ENCODE results near the gene TANGO2.

TANGO2 gene

GRCh38 chr22:20061481-20061861 lies 40.6 kb downstream of the TANGO2 start:
- H3K36me3 ChIP-seq: peaks cover 39 to 94% (median 65%) of the 10 kb centered on the region in 3 donors
- DNase-seq: no peak
- H3K27me3 ChIP-seq: no peaks in the 10 kb centered on the region

GRCh38 chr22:20062043-20062765 lies 41.3 kb downstream of the TANGO2 start:
- H3K4me3 ChIP-seq: no peak overlapping the region
- intact Hi-C loops (cut with DNase I; ENCODE audit: low total_unique reads): no loop called here
- no peaks in the 10 kb centered on the region for H3K27me3 ChIP-seq
- no peaks in the 10 kb centered on the region for H3K9me3 ChIP-seq
- H3K27ac ChIP-seq: no peak overlapping the region
- H3K4me1 ChIP-seq: no peaks in the 10 kb centered on the region
- no peak for TF ChIP-seq CTCF (IDR thresholded peaks at IDR 0.05)
- H3K36me3 ChIP-seq: peaks cover 32 to 86% (median 57%) of the 10 kb centered on the region in 3 donors
- no peak for DNase-seq

More at GRCh38 chr22:20061481-20061861, 40.6 kb downstream of the TANGO2 start:
- no peak for TF ChIP-seq CTCF (IDR thresholded peaks at IDR 0.05)
- Histone ChIP-seq H3K27ac (no peak overlapping the region), H3K4me3 (no peak overlapping the region), H3K4me1 (no peaks in the 10 kb centered on the region), H3K9me3 (no peaks in the 10 kb centered on the region)
- intact Hi-C loops (cut with DNase I; ENCODE audit: low total_unique reads): no loop called here

GRCh38 chr22:20062766-20063083 lies 41.8 kb downstream of the TANGO2 start:
- no peak for TF ChIP-seq CTCF (IDR thresholded peaks at IDR 0.05)
- Histone ChIP-seq H3K27me3 (no peaks in the 10 kb centered on the region), H3K9me3 (no peaks in the 10 kb centered on the region), H3K4me1 (no peaks in the 10 kb centered on the region), H3K36me3 (peaks cover 28 to 81% (median 52%) of the 10 kb centered on the region in 3 donors), H3K27ac (no peak overlapping the region), H3K4me3 (no peak overlapping the region)
- intact Hi-C loops (cut with DNase I; ENCODE audit: low total_unique reads): no loop called here
- DNase-seq: no peak

- no peak overlapping the region for H3K27ac ChIP-seq
- no peaks in the 10 kb centered on the region for H3K27me3 ChIP-seq
- TF ChIP-seq CTCF (IDR thresholded peaks at IDR 0.05): no peak
- no peak for DNase-seq
- no peaks in the 10 kb centered on the region for H3K9me3 ChIP-seq
- intact Hi-C loops (cut with DNase I; ENCODE audit: low total_unique reads): no loop called here
- no peaks in the 10 kb centered on the region for H3K4me1 ChIP-seq
- no peak overlapping the region for H3K4me3 ChIP-seq
- peaks cover 28 to 73% (median 52%) of the 10 kb centered on the region in 3 donors for H3K36me3 ChIP-seq
Observed at GRCh38 chr22:20063271-20064139, 42.6 kb downstream of the TANGO2 start.

GRCh38 chr22:20064140-20064480 lies 43.2 kb downstream of the TANGO2 start:
- Histone ChIP-seq H3K4me3 (no peak overlapping the region), H3K27me3 (no peaks in the 10 kb centered on the region), H3K36me3 (peaks cover 28 to 67% (median 51%) of the 10 kb centered on the region in 3 donors), H3K27ac (no peak overlapping the region), H3K9me3 (no peaks in the 10 kb centered on the region), H3K4me1 (no peaks in the 10 kb centered on the region)
- no peak for DNase-seq
- intact Hi-C loops (cut with DNase I; ENCODE audit: low total_unique reads): no loop called here
- TF ChIP-seq CTCF (IDR thresholded peaks at IDR 0.05): no peak
